Keratinocyte (primary cell): ENCODE results near the gene MRPL50.

Experiments
- CTCF ChIP-seq, 3 experiments: IDR thresholded peaks in 1 of 3; conservative IDR thresholded peaks in 1 of 3; optimal IDR thresholded peaks in 1 of 3; 2 replicates in 2 of 3; 3 replicates in 1 of 3; pipeline versions ENCODE3 to v1.5.1; 2011; ENCODE audit warnings: low read length in 3 of 3, mild to moderate bottlenecking in 3 of 3, moderate library complexity in 2 of 3, control low read depth in 1 of 3, inconsistent platforms in 1 of 3; ENCODE audit not compliant: insufficient read depth in 2 of 3; ENCODE audit errors: extremely low read depth in 1 of 3
- EZH2 ChIP-seq: IDR thresholded peaks from one replicate; pipeline ENCODE4 v1.6.1; 2012; ENCODE audit warnings: inconsistent platforms, mild to moderate bottlenecking, low read length, moderate library complexity

DNA sequence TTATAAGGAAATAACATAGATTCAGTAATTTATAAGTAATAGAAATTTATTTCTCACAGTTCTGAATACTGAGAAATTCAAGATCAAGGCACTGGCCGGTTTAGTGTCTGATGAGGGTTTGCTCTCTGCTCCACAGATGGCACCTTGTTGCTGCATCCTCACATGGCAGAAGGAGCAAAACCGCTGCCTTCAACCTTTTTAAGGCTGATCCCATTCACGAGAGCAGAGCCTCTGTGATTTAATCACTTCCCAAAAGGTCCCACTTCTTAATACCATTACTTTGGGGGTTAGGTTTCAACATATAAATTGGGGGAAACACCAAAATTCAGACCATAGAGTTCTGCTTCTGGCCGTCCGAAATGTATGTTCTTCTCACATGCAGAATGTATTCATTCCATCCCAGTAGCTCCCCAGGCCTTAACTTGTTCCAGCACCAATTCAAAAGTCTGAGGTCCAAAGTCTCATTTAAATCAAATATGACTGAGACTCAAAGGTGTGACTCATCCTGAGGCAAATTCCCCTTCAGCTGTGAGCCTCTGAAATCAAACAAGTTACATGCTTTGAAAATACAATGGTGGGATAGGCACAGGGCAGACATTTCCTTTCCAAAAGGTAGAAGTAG is 44.2 kb downstream of the MRPL50 start:
- no peak for TF ChIP-seq CTCF (optimal IDR thresholded peaks at IDR 0.05 in 1 of 3, IDR thresholded peaks at IDR 0.05 in 1 of 3, conservative IDR thresholded peaks at IDR 0.05 in 1 of 3; ENCODE audit: extremely low read depth in 1 of 3, insufficient read depth in 2 of 3, low read length in 3 of 3)
- TF ChIP-seq EZH2 = no peak
